ENCODE results near the gene ZNF587B.

DNA sequence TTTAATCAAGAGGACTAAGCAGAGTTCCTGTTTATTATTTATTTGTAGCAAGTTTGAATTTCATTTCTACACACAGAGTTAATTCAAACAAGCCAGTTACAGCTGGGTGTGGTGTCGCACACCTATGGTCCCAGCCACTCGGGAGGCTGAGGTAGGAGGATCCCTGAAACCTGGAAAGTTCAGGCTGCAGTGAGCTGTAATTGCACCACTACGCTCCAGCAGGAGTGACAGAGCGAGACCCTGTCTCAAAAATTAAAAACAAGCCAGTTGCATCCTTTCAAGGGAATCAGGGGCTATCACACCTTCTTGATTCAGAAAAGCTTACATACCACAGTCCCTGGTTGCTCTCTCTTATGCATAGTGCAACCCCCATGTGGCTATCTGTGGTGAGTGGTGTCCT is 40.8 kb upstream of the ZNF587B start:
- TF ChIP-seq, protein P1, sequence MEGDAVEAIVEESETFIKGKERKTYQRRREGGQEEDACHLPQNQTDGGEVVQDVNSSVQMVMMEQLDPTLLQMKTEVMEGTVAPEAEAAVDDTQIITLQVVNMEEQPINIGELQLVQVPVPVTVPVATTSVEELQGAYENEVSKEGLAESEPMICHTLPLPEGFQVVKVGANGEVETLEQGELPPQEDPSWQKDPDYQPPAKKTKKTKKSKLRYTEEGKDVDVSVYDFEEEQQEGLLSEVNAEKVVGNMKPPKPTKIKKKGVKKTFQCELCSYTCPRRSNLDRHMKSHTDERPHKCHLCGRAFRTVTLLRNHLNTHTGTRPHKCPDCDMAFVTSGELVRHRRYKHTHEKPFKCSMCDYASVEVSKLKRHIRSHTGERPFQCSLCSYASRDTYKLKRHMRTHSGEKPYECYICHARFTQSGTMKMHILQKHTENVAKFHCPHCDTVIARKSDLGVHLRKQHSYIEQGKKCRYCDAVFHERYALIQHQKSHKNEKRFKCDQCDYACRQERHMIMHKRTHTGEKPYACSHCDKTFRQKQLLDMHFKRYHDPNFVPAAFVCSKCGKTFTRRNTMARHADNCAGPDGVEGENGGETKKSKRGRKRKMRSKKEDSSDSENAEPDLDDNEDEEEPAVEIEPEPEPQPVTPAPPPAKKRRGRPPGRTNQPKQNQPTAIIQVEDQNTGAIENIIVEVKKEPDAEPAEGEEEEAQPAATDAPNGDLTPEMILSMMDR (IDR thresholded peaks at IDR 0.05; ENCODE audit: insufficient read depth, low read depth, low read length), result no peak
- TF ChIP-seq EZH2 (IDR thresholded peaks at IDR 0.05; ENCODE audit: insufficient read depth, low read length), result no peak

Measured in astrocyte (in vitro differentiated cells and primary cell).